Stimulated activated CD4-positive, alpha-beta T cell treated with anti-CD3 and anti-CD28 coated beads, Interleukin-12 subunit alpha, Interleukin-12 subunit beta, amount 100 ng/mL, for 24 hours (primary cell): Measurements from ENCODE around the gene CFAP52.
A peak's percentile ranks its signal among the peaks of the same experiment; 100 is the strongest.
"Not testable (repeated sequence)": the region's sequence is repeated elsewhere in the genome, so short reads cannot be mapped to it uniquely, and the experiment has no call there.

ENCODE experiments used
- DNase-seq, 2 experiments: peaks; one replicate each; pipeline ENCODE4 v3.0.0-alpha.2; 2020; ENCODE audit warnings: low read depth in 2 of 2

CFAP52 gene

GRCh38 chr17:9571201-9571600, 5.2 kb upstream of the CFAP52 start:
- no peak for DNase-seq

- DNase-seq, result peak; percentile 66 to 82
These were observed 901 bp upstream of the CFAP52 start, which contains the start of gene STX8 for GRCh38 chr17:9575381-9576101. STX8 (minus strand) TSS chr17:9575820; CDS start chr17:9575808, 12 bp downstream.

- DNase-seq, result no peak
These were observed 899 bp downstream of the CFAP52 start for GRCh38 chr17:9577373-9577709.

GRCh38 chr17:9587969-9588656, 11.7 kb downstream of the CFAP52 start:
- no peak for DNase-seq

GRCh38 chr17:9594065-9594464, 17.6 kb downstream of the CFAP52 start:
- DNase-seq, result no peak

GRCh38 chr17:9597638-9598037, 21.2 kb downstream of the CFAP52 start:
- not testable (repeated sequence) for DNase-seq

- DNase-seq, result no peak
These were observed 22.2 kb downstream of the CFAP52 start for GRCh38 chr17:9598661-9599060.

GRCh38 chr17:9604583-9604982, 28.1 kb downstream of the CFAP52 start:
- DNase-seq, result not testable (repeated sequence)

GRCh38 chr17:9606453-9606852, 30.0 kb downstream of the CFAP52 start:
- DNase-seq, result no peak

- not testable (repeated sequence) for DNase-seq
These were observed 30.6 kb downstream of the CFAP52 start for GRCh38 chr17:9607058-9607457.

GRCh38 chr17:9611557-9611956, 35.1 kb downstream of the CFAP52 start:
- no peak for DNase-seq

- DNase-seq, result no peak
These were observed 35.6 kb downstream of the CFAP52 start for GRCh38 chr17:9612006-9612405.

- no peak for DNase-seq
These were observed 39.0 kb downstream of the CFAP52 start for GRCh38 chr17:9615486-9615885.

GRCh38 chr17:9622961-9623360, 46.5 kb downstream of the CFAP52 start:
- no peak for DNase-seq

- no peak for DNase-seq
These were observed 52.1 kb downstream of the CFAP52 start for GRCh38 chr17:9628509-9628908.

- no peak for DNase-seq
These were observed 56.3 kb downstream of the CFAP52 start for GRCh38 chr17:9632741-9633140.

GRCh38 chr17:9635340-9635739, 58.9 kb downstream of the CFAP52 start:
- DNase-seq, result no peak

- no peak for DNase-seq
These were observed 60.1 kb downstream of the CFAP52 start for GRCh38 chr17:9636501-9636900.

- DNase-seq, result not testable (repeated sequence)
These were observed 63.9 kb downstream of the CFAP52 start for GRCh38 chr17:9640388-9640787.

GRCh38 chr17:9643611-9644010, 67.2 kb downstream of the CFAP52 start:
- DNase-seq, result no peak

- DNase-seq, result peak in 1 of 2 experiments; percentile 12
These were observed 68.7 kb downstream of the CFAP52 start, which contains the start of gene USP43 for GRCh38 chr17:9644910-9645751. USP43 (plus strand) TSS chr17:9645517; CDS start chr17:9645633, 116 bp downstream.

GRCh38 chr17:9645851-9646545, 69.6 kb downstream of the CFAP52 start:
- peak in 1 of 2 experiments; percentile 5 for DNase-seq
